ENCODE data around the gene VSIR. TPM values are rescaled to one million over a fixed set of nuclear protein-coding genes. Genes with fewer than 3 reads are reported as not detected.
A peak's percentile ranks its signal among the peaks of the same experiment; 100 is the strongest.

The VSIR gene
- total and polyA plus RNA-seq, 11 donors, result 32.6 to 181 (median 83.2) TPM

DNA sequence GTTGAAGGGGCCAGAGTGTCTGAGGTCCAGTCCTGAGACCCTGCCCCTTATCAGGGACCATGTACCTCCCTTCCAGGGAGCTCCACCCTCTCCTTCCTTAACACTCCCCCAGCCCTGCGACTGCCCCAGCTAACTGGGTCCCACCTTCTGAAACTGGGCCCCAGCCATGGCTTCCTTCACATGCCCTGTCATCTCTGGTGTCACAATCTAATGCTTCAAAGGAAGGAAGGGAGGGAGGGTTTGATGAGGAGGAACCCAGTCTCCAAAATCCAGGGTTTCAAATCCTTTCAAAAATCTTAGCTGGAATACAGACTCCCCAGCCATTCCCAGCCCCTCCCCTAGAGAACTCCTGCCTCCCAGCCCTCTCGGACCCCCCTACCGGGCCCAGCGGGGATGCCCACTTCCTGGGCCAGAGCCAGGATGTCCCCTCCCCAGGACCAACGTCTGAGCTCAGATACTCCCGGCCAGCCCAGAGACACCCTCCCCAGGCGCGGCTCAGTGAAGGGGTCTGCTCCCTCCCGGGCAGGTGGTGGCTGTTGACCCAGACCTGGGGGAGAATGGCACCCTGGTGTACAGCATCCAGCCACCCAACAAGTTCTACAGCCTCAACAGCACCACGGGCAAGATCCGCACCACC lies 71.7 kb downstream of the VSIR start:
- no peaks in the 10 kb centered on the region for H3K9me3 ChIP-seq
- H3K36me3 ChIP-seq, result no peaks in the 10 kb centered on the region
- intact Hi-C loops (cut with DNase I), result loop anchor here in 5 of 10 donors (5.0 to 10.0 kb wide), 8 partner anchors 87 to 387 kb away; partner anchors contain the start of genes SLC29A3 (in 2 of the 5) and CDH23 (in 1 of the 5)
- ATAC-seq, result no peak
- H3K27ac ChIP-seq, result no peak overlapping the region
- no peak overlapping the region for H3K4me3 ChIP-seq
- H3K4me1 ChIP-seq, result peaks cover 0 to 31% (median 9%) of the 10 kb centered on the region in 12 donors
- no peak for TF ChIP-seq POLR2A (IDR thresholded peaks at IDR 0.05)
- TF ChIP-seq CTCF (IDR thresholded peaks at IDR 0.05), result no peak
- DNase-seq, result peak in 1 of 5 donors; percentile 27
- no peaks in the 10 kb centered on the region for H3K27me3 ChIP-seq
- WGBS, 4 donors, result 71 to 80% (median 77%) methylated on average over 7 to 11 of the region's 11 CpGs

- H3K4me1 ChIP-seq, result peaks cover 0 to 39% (median 14%) of the 10 kb centered on the region in 12 donors
- no peaks in the 10 kb centered on the region for H3K27me3 ChIP-seq
- H3K4me3 ChIP-seq, result no peak overlapping the region
- intact Hi-C loops (cut with DNase I), result loop anchor here in 5 of 10 donors (5.0 to 10.0 kb wide), 8 partner anchors 86 to 386 kb away; partner anchors contain the start of genes SLC29A3 (in 2 of the 5) and CDH23 (in 1 of the 5)
- TF ChIP-seq POLR2A (IDR thresholded peaks at IDR 0.05) (no peak), CTCF (IDR thresholded peaks at IDR 0.05) (no peak)
- no peak overlapping the region for H3K27ac ChIP-seq
- ATAC-seq (peak in 2 of 4 donors; percentile 21 to 26), DNase-seq (no peak)
- 77 to 96% (median 83%) methylated on average over 5 to 11 of the region's 11 CpGs for WGBS, 4 donors
- no peaks in the 10 kb centered on the region for H3K36me3 ChIP-seq
- no peaks in the 10 kb centered on the region for H3K9me3 ChIP-seq
These were observed 72.5 kb downstream of the VSIR start for GRCh38 chr10:71700731-71701368.

GRCh38 chr10:71698737-71699136 lies 74.6 kb downstream of the VSIR start:
- no peak overlapping the region for H3K4me3 ChIP-seq
- H3K9me3 ChIP-seq, result no peaks in the 10 kb centered on the region
- intact Hi-C loops (cut with DNase I), result loop anchor here in 2 of 10 donors (5.0 kb wide), 3 partner anchors 36 to 386 kb away; partner anchors contain the start of gene CDH23 (in 1 of the 2)
- no peak overlapping the region for H3K27ac ChIP-seq
- H3K4me1 ChIP-seq, result peaks cover 0 to 53% (median 28%) of the 10 kb centered on the region in 12 donors
- 87 to 92% (median 90%) methylated on average over 5 of the region's 5 CpGs for whole genome bisulfite sequencing, 4 donors
- ATAC-seq, result no peak
- DNase-seq, result no peak
- TF ChIP-seq POLR2A (IDR thresholded peaks at IDR 0.05) (no peak), CTCF (IDR thresholded peaks at IDR 0.05) (no peak)
- H3K36me3 ChIP-seq, result no peaks in the 10 kb centered on the region
- H3K27me3 ChIP-seq, result no peaks in the 10 kb centered on the region

Data from heart left ventricle (tissue), 16 donors.